Ascending aorta (tissue), 2 donors: ENCODE data around the gene VIPR1. TPM values are rescaled to one million over a fixed set of nuclear protein-coding genes. Genes with fewer than 3 reads are reported as not detected.
A peak's percentile ranks its signal among the peaks of the same experiment; 100 is the strongest.

Source experiments
- DNase-seq, 2 donors: peaks; one replicate each; pipeline ENCODE4 v3.0.0-alpha.2; 2019; ENCODE audit warnings: low spot score in 2 of 2
- H3K27ac ChIP-seq, 2 donors: fragments of 200-600 bp; sonication (generic); one replicate each; pipeline ENCODE4 v1.5.1; 2016 to 2017; ENCODE audit warnings: mild to moderate bottlenecking in 1 of 2
- H3K27me3 ChIP-seq: fragments of 200-600 bp; sonication (generic); one replicate; pipeline ENCODE4 v1.5.1; 2017
- H3K36me3 ChIP-seq, 2 donors: fragments of 200-600 bp; sonication (generic); one replicate each; pipeline ENCODE4 v1.5.1; 2016
- H3K4me1 ChIP-seq, 2 donors: fragments of 200-600 bp; sonication (generic); one replicate each; pipeline ENCODE4 v1.5.1; 2016 to 2017; ENCODE audit warnings: mild to moderate bottlenecking in 1 of 2
- H3K4me3 ChIP-seq, 2 donors: fragments of 200-600 bp; sonication (generic); one replicate each; pipeline ENCODE4 v1.5.1; 2016 to 2017; ENCODE audit warnings: mild to moderate bottlenecking in 1 of 2
- H3K9me3 ChIP-seq, 2 donors: fragments of 200-600 bp; sonication (generic); one replicate each; pipeline ENCODE4 v1.5.1; 2016
- CTCF ChIP-seq, 3 experiments: fragments of 200-600 bp in 2 of 3; fragments of 450-650 bp in 1 of 3; sonication (generic) in 2 of 3; IDR thresholded peaks; one replicate each; pipeline ENCODE4 v1.5.1; 2016 to 2019; ENCODE audit warnings: antibody characterized with exemption in 3 of 3, mild to moderate bottlenecking in 1 of 3, moderate library complexity in 1 of 3
- intact Hi-C: fragments of 100-400 bp; cut with DNase I; formaldehyde crosslinking; loops from one replicate; pipeline ENCODE4 v1.15.1; 2023
- total RNA-seq: library from RNA; depleted of rRNA; stranded (reverse); fragments of >200 nt; gene quantifications from one replicate; pipeline ENCODE4 v1.1.0, GENCODE V29; 2016

The VIPR1 gene
- total RNA-seq, 1 donor from 2014 or later = 3.5 TPM

DNA sequence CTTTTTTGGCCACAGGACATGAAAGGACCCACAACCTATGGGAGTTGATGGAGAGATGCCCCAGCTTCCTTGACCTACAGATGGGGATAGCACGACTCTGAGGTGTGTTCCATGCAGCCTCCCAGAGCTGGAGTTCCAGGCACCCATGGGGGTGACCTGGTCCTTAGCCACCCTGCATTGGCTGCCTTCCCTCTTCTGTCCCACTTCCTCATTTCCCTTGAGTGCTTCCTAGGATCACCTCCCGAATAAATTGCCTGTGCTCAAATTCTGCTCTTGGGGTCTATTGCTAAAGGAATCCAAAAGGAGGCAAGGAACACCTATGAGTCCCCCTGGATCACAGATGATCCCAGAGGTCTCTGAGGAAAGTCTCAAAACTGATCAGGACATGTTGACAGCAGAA is 24.7 kb upstream of the VIPR1 start:
- no peak for TF ChIP-seq CTCF (IDR thresholded peaks at IDR 0.05)
- H3K4me1 ChIP-seq = peaks cover 0 to 8% of the 10 kb centered on the region in 2 donors
- intact Hi-C loops = no loop called here

DNA sequence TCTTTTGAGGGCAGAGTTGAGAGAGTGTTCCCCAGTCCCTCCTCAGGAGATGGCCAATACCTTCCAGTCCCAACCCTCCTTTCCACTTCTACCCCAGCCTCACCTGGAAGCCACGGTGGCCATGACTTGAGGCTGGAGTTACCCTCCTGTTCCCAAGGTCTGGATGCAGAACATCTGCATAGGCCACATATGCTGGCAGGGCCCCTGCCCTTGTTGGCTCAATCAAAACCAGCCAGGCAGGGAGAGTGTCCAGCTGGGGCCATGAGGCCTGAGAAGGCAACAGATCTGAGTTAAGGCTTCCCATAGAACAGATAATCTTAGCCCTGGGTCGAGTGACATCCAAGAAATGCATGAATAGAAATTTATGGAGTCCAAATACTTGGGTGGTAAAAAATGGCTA is 23.6 kb upstream of the VIPR1 start:
- H3K27me3 ChIP-seq = no peaks in the 10 kb centered on the region
- TF ChIP-seq CTCF (IDR thresholded peaks at IDR 0.05) = no peak
- H3K27ac ChIP-seq = no peak overlapping the region
- H3K4me3 ChIP-seq = no peak overlapping the region
- H3K9me3 ChIP-seq = no peaks in the 10 kb centered on the region
- peaks cover 0 to 8% of the 10 kb centered on the region in 2 donors for H3K4me1 ChIP-seq
- intact Hi-C loops = no loop called here
- no peak for DNase-seq
- H3K36me3 ChIP-seq = no peaks in the 10 kb centered on the region

More for the DNA sequence above, 24.7 kb upstream of the VIPR1 start:
- Histone ChIP-seq H3K27me3 (no peaks in the 10 kb centered on the region), H3K4me3 (no peak overlapping the region), H3K36me3 (no peaks in the 10 kb centered on the region), H3K9me3 (no peaks in the 10 kb centered on the region), H3K27ac (peak overlapping the region in 1 of 2 donors; percentile 10)
- no peak for DNase-seq

- no peak overlapping the region for H3K4me3 ChIP-seq
- no peaks in the 10 kb centered on the region for H3K36me3 ChIP-seq
- intact Hi-C loops = no loop called here
- DNase-seq = no peak
- no peak for TF ChIP-seq CTCF (IDR thresholded peaks at IDR 0.05)
- no peaks in the 10 kb centered on the region for H3K9me3 ChIP-seq
- H3K27ac ChIP-seq = no peak overlapping the region
- peaks cover 4 to 8% of the 10 kb centered on the region in 2 donors for H3K4me1 ChIP-seq
- no peaks in the 10 kb centered on the region for H3K27me3 ChIP-seq
Measured at GRCh38 chr3:42486814-42487565, 15.5 kb upstream of the VIPR1 start.

GRCh38 chr3:42488687-42489086 is 13.8 kb upstream of the VIPR1 start:
- H3K4me3 ChIP-seq = no peak overlapping the region
- intact Hi-C loops = no loop called here
- TF ChIP-seq CTCF (IDR thresholded peaks at IDR 0.05) = no peak
- H3K36me3 ChIP-seq = no peaks in the 10 kb centered on the region
- H3K9me3 ChIP-seq = no peaks in the 10 kb centered on the region
- H3K27me3 ChIP-seq = no peaks in the 10 kb centered on the region
- H3K27ac ChIP-seq = peak overlapping the region in 1 of 2 donors; percentile 85
- H3K4me1 ChIP-seq = peaks cover 4 to 13% of the 10 kb centered on the region in 2 donors
- DNase-seq = no peak

- H3K27me3 ChIP-seq = no peaks in the 10 kb centered on the region
- no peak for TF ChIP-seq CTCF (IDR thresholded peaks at IDR 0.05)
- H3K36me3 ChIP-seq = no peaks in the 10 kb centered on the region
- H3K9me3 ChIP-seq = no peaks in the 10 kb centered on the region
- no peak for DNase-seq
- H3K4me3 ChIP-seq = no peak overlapping the region
- peak overlapping the region; percentile 57 to 85 for H3K27ac ChIP-seq
- peaks cover 4 to 13% of the 10 kb centered on the region in 2 donors for H3K4me1 ChIP-seq
- intact Hi-C loops = no loop called here
Measured at GRCh38 chr3:42489116-42489936, 13.1 kb upstream of the VIPR1 start.
